Trophoblast cell (in vitro differentiated cells and primary cell): ENCODE results near the gene ATP13A4.
A peak's percentile ranks its signal among the peaks of the same experiment; 100 is the strongest.

Experiments
- DNase-seq, 2 donors: peaks; one replicate each; pipeline ENCODE4 v3.0.0-alpha.2; 2016
- H2AFZ ChIP-seq: 2 replicates; pipeline ENCODE4 v1.6.1; 2013; ENCODE audit warnings: low read length, moderate library complexity, mild to moderate bottlenecking; ENCODE audit not compliant: insufficient read depth, poor library complexity
- H2AK5ac ChIP-seq: 2 replicates; pipeline ENCODE4 v1.6.1; 2013; ENCODE audit warnings: mild to moderate bottlenecking, low read length
- H2BK120ac ChIP-seq: 2 replicates; pipeline ENCODE4 v1.6.1; 2013; ENCODE audit warnings: low read length, mild to moderate bottlenecking, moderate library complexity; ENCODE audit not compliant: insufficient read depth, poor library complexity
- H2BK12ac ChIP-seq: 2 replicates; pipeline ENCODE4 v1.6.1; 2013; ENCODE audit warnings: mild to moderate bottlenecking, low read length, moderate library complexity
- H2BK5ac ChIP-seq: 2 replicates; pipeline ENCODE4 v1.6.1; 2013; ENCODE audit warnings: low read length, low read depth, moderate library complexity, mild to moderate bottlenecking; ENCODE audit not compliant: poor library complexity
- H3K14ac ChIP-seq: 2 replicates; pipeline ENCODE4 v1.6.1; 2013; ENCODE audit warnings: mild to moderate bottlenecking, low read length
- H3K18ac ChIP-seq: 2 replicates; pipeline ENCODE4 v1.6.1; 2013; ENCODE audit warnings: mild to moderate bottlenecking, low read length
- H3K23ac ChIP-seq: 2 replicates; pipeline ENCODE4 v1.6.1; 2013; ENCODE audit warnings: low read length
- H3K27ac ChIP-seq: 2 replicates; pipeline ENCODE4 v1.5.1; 2013; ENCODE audit warnings: low read depth, mild to moderate bottlenecking, inconsistent platforms, low read length, moderate library complexity
- H3K27me3 ChIP-seq: 2 replicates; pipeline ENCODE4 v1.6.1; 2013; ENCODE audit warnings: inconsistent platforms, mild to moderate bottlenecking, low read length, moderate library complexity; ENCODE audit not compliant: insufficient read depth
- H3K36me3 ChIP-seq, 2 experiments: 1 replicate in 1 of 2; 2 replicates in 1 of 2; pipeline ENCODE4 v1.6.1; 2013; ENCODE audit warnings: low read length in 2 of 2, mild to moderate bottlenecking in 2 of 2, moderate library complexity in 1 of 2; ENCODE audit not compliant: insufficient read depth in 2 of 2, control insufficient read depth in 1 of 2
- H3K4ac ChIP-seq: 2 replicates; pipeline ENCODE4 v1.6.1; 2013; ENCODE audit warnings: low read depth, mild to moderate bottlenecking, low read length, moderate library complexity
- H3K4me1 ChIP-seq, 2 experiments: 1 replicate in 1 of 2; 2 replicates in 1 of 2; pipeline ENCODE4 v1.6.1; 2013; ENCODE audit warnings: low read length in 2 of 2, mild to moderate bottlenecking in 2 of 2, moderate library complexity in 1 of 2; ENCODE audit not compliant: insufficient read depth in 2 of 2, control insufficient read depth in 1 of 2
- H3K4me2 ChIP-seq: 2 replicates; pipeline ENCODE4 v1.6.1; 2013; ENCODE audit warnings: inconsistent platforms, mild to moderate bottlenecking, low read length, moderate library complexity
- H3K4me3 ChIP-seq: 2 replicates; pipeline ENCODE4 v1.5.1; 2013; ENCODE audit warnings: mild to moderate bottlenecking, low read depth, low read length, inconsistent platforms
- H3K79me1 ChIP-seq: one replicate; pipeline ENCODE4 v1.6.1; 2013; ENCODE audit warnings: low read length
- H3K79me2 ChIP-seq: 2 replicates; pipeline ENCODE4 v1.6.1; 2013; ENCODE audit warnings: low read length, mild to moderate bottlenecking; ENCODE audit not compliant: control insufficient read depth, insufficient read depth, poor library complexity
- H3K9ac ChIP-seq: 2 replicates; pipeline ENCODE4 v1.6.1; 2013; ENCODE audit warnings: mild to moderate bottlenecking, low read length
- H3K9me3 ChIP-seq: 2 replicates; pipeline ENCODE4 v1.6.1; 2013; ENCODE audit warnings: low read depth, mild to moderate bottlenecking, control low read depth, inconsistent platforms, low read length; ENCODE audit not compliant: insufficient read depth
- H4K12ac ChIP-seq: 2 replicates; pipeline ENCODE4 v1.6.1; 2013; ENCODE audit warnings: low read depth, mild to moderate bottlenecking, low read length, moderate library complexity
- H4K8ac ChIP-seq: 2 replicates; pipeline ENCODE4 v1.6.1; 2013; ENCODE audit warnings: low read depth, mild to moderate bottlenecking, low read length, moderate library complexity
- H4K91ac ChIP-seq: one replicate; pipeline ENCODE4 v1.6.1; 2013; ENCODE audit warnings: low read depth, mild to moderate bottlenecking, low read length, moderate library complexity
- WGBS: extraction: QIAGEN DNeasy Blood & Tissue Kit; methylation state at CpG from one replicate; pipeline ENCODE4 v1.1.7; 2013; ENCODE audit warnings: missing lambda C conversion rate; ENCODE audit not compliant: insufficient read length, insufficient coverage; ENCODE audit errors: extremely low coverage; 5-methylcytosine and 5-hydroxymethylcytosine counted together

ATP13A4 gene

DNA sequence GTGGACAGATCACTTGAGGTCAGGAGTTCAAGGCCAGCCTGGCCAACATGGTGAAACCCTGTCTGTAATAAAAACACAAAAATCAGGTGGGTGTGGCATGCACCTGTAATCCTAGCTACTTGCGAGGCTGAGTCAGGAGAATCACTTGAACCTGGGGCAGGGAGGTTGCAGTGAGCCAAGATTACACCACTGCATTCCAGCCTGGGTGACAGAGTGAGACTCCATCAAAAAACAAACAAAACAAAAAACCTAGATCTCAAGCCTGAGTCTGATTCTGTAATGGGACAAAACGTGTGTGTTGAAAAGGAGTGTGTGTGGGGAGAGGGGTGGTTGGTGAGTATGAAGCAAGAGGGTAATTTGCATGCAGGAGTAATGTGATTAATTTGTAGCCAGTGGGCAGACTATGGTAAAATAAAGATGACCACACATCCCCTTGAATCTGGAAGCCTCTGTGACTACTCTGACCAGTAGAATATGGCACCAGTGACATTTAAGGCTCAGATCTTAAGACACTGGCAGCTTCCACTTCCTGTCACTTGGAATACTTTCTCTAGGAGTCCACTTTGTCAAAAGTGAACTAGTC is 19.9 kb upstream of the ATP13A4 start:
- DNase-seq: no peak
- Histone ChIP-seq H4K91ac (no peak overlapping the region), H2BK5ac (no peak overlapping the region), H3K18ac (no peak overlapping the region), H3K23ac (no peak overlapping the region), H3K4ac (no peak overlapping the region), H3K79me1 (no peaks in the 10 kb centered on the region), H3K4me3 (no peak overlapping the region), H4K12ac (no peak overlapping the region), H3K79me2 (no peaks in the 10 kb centered on the region), H3K36me3 (no peaks in the 10 kb centered on the region), H3K4me2 (no peak overlapping the region), H2BK12ac (no peak overlapping the region), H3K27ac (no peak overlapping the region), H3K9me3 (no peaks in the 10 kb centered on the region), H3K4me1 (no peaks in the 10 kb centered on the region), H3K27me3 (no peaks in the 10 kb centered on the region), H2AFZ (no peak overlapping the region), H3K9ac (no peak overlapping the region), H2AK5ac (no peak overlapping the region), H3K14ac (no peak overlapping the region), H2BK120ac (no peak overlapping the region), H4K8ac (no peak overlapping the region)
- WGBS: 100% methylated on average over 1 of the region's 2 CpGs

DNA sequence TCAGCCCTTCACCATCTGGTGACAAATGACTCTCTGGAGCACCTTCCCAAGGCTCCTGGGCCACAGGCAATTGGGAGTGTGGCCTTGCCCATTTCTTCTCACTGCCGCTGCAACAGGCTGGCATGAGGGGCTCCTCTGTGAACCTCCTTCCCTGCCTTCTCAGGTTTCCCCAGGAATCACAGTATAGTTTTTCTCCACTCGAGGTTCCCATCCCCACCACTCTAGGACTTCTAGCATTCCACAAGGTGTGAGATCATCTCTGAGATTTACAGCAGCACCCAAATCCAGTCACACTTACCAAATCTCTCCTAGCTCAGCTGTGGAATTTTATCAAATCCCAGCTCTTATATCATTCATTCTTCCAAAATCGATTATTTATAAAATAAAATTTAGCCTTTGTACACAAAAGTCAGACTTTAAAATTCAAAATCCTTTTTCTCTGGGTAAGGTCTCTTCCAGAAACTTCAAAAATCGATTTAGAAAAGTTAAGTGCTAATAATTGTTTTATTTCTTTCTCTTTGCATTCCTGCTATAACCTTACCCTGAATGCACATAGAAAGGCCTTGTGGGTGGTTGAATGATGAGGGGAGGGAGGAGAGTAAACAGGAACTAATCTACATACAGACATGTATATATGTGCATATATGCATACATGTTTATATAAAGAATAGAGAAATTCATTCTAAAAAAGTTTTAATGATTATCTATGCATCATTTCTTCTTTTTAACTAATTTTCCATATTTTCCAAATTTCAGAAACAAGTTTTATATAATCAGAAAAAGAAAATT is 18.9 kb upstream of the ATP13A4 start:
- Histone ChIP-seq H3K9ac (no peak overlapping the region), H3K4me3 (no peak overlapping the region), H3K36me3 (no peaks in the 10 kb centered on the region), H2AK5ac (no peak overlapping the region), H3K18ac (no peak overlapping the region), H3K14ac (no peak overlapping the region), H3K4ac (no peak overlapping the region), H3K79me2 (no peaks in the 10 kb centered on the region), H2BK12ac (no peak overlapping the region), H3K4me2 (no peak overlapping the region), H3K9me3 (no peaks in the 10 kb centered on the region), H4K8ac (no peak overlapping the region), H3K79me1 (no peaks in the 10 kb centered on the region), H2BK5ac (no peak overlapping the region), H3K4me1 (no peaks in the 10 kb centered on the region), H2AFZ (no peak overlapping the region), H3K23ac (no peak overlapping the region), H3K27ac (no peak overlapping the region), H4K12ac (no peak overlapping the region), H2BK120ac (no peak overlapping the region), H4K91ac (no peak overlapping the region), H3K27me3 (no peaks in the 10 kb centered on the region)
- DNase-seq: no peak
- 100% methylated on average over 1 of the region's 4 CpGs for WGBS

GRCh38 chr3:193572426-193572908 is 17.8 kb upstream of the ATP13A4 start:
- Histone ChIP-seq H3K4me2 (no peak overlapping the region), H3K27me3 (no peaks in the 10 kb centered on the region), H2BK5ac (no peak overlapping the region), H3K79me1 (no peaks in the 10 kb centered on the region), H3K9me3 (no peaks in the 10 kb centered on the region), H3K36me3 (no peaks in the 10 kb centered on the region), H2AK5ac (no peak overlapping the region), H3K9ac (no peak overlapping the region), H3K4me3 (no peak overlapping the region), H2BK120ac (no peak overlapping the region), H3K14ac (no peak overlapping the region), H3K27ac (no peak overlapping the region), H3K23ac (no peak overlapping the region), H2BK12ac (no peak overlapping the region), H4K12ac (no peak overlapping the region), H3K4ac (no peak overlapping the region), H2AFZ (no peak overlapping the region), H4K91ac (no peak overlapping the region), H3K79me2 (no peaks in the 10 kb centered on the region), H4K8ac (no peak overlapping the region), H3K18ac (no peak overlapping the region), H3K4me1 (no peaks in the 10 kb centered on the region)
- no CpG with 5 or more reads among the region's 10 CpGs for WGBS
- peak; percentile 40 to 80 for DNase-seq

DNA sequence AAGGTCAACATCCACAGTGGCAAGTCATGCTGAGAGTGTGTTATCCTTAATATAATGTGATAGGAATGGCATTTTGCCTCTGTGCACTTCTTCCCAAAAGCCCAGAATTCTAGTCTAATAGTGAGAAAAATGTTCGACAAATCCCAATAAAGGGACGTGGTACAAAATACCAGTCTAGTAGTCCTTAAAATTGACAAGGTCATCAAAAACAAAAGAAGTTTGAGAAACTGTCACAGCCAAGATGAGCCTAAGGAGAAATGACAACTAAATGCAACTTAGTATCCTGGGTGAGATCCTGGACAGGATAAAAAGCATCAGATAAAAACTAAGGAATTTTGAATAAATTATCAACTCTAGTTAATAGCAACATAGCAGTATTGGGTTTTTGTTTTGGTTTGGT is 14.4 kb upstream of the ATP13A4 start:
- Histone ChIP-seq H2AFZ (no peak overlapping the region), H3K4me3 (no peak overlapping the region), H2BK120ac (no peak overlapping the region), H2BK12ac (no peak overlapping the region), H4K91ac (no peak overlapping the region), H2BK5ac (no peak overlapping the region), H4K8ac (no peak overlapping the region), H3K9ac (no peak overlapping the region), H3K4me1 (no peaks in the 10 kb centered on the region), H3K79me1 (no peaks in the 10 kb centered on the region), H3K27ac (no peak overlapping the region), H3K23ac (no peak overlapping the region), H3K79me2 (no peaks in the 10 kb centered on the region), H2AK5ac (no peak overlapping the region), H3K18ac (no peak overlapping the region), H3K4ac (no peak overlapping the region), H3K14ac (no peak overlapping the region), H3K9me3 (no peaks in the 10 kb centered on the region), H3K4me2 (no peak overlapping the region), H3K36me3 (no peaks in the 10 kb centered on the region), H4K12ac (no peak overlapping the region), H3K27me3 (no peaks in the 10 kb centered on the region)
- no CpG with 5 or more reads among the region's 2 CpGs for WGBS
- DNase-seq: no peak
